NCI-H1092 (cell line): ENCODE data around the gene HIBCH.
"Not testable (repeated sequence)": the region's sequence is repeated elsewhere in the genome, so short reads cannot be mapped to it uniquely, and the experiment has no call there.

ENCODE experiments used
- DNase-seq: peaks from one replicate; lab custom pipeline; 2025; lab: John Stamatoyannopoulos, UW

Gene HIBCH

GRCh38 chr2:190319555-190320498, at the start of gene HIBCH:
TSS of gene HIBCH (minus strand) at chr2:190319826. CDS start at chr2:190319750, 76 bp downstream.
- DNase-seq, result peak; percentile 96

GRCh38 chr2:190367091-190367490, 47.5 kb upstream of the HIBCH start:
- DNase-seq, result no peak

GRCh38 chr2:190366248-190366753, 46.7 kb upstream of the HIBCH start:
- no peak for DNase-seq

- DNase-seq, result no peak
Measured at GRCh38 chr2:190365499-190366204, 46.0 kb upstream of the HIBCH start.

GRCh38 chr2:190362894-190363293, 43.3 kb upstream of the HIBCH start:
- DNase-seq, result no peak

GRCh38 chr2:190361572-190361971, 41.9 kb upstream of the HIBCH start:
- DNase-seq, result no peak

GRCh38 chr2:190360965-190361364, 41.3 kb upstream of the HIBCH start:
- DNase-seq, result no peak

GRCh38 chr2:190360561-190360960, 40.9 kb upstream of the HIBCH start:
- DNase-seq, result no peak

GRCh38 chr2:190358655-190359448, 39.2 kb upstream of the HIBCH start:
- not testable (repeated sequence) for DNase-seq

- DNase-seq, result no peak
Measured at GRCh38 chr2:190357600-190357999, 38.0 kb upstream of the HIBCH start.

- DNase-seq, result no peak
Measured at GRCh38 chr2:190355968-190356644, 36.5 kb upstream of the HIBCH start.

GRCh38 chr2:190354003-190354690, 34.5 kb upstream of the HIBCH start:
- no peak for DNase-seq

GRCh38 chr2:190353537-190353899, 33.9 kb upstream of the HIBCH start:
- no peak for DNase-seq

GRCh38 chr2:190352668-190353536, 33.3 kb upstream of the HIBCH start:
- peak; percentile 44 for DNase-seq

GRCh38 chr2:190351955-190352354, 32.3 kb upstream of the HIBCH start:
- DNase-seq, result no peak

GRCh38 chr2:190350371-190350770, 30.7 kb upstream of the HIBCH start:
- no peak for DNase-seq

- DNase-seq, result peak; percentile 43
Measured at GRCh38 chr2:190344276-190344827, 24.7 kb upstream of the HIBCH start.

- no peak for DNase-seq
Measured at GRCh38 chr2:190343536-190344275, 24.1 kb upstream of the HIBCH start, which contains the start of gene INPP1. TSS of gene INPP1 (plus strand) at chr2:190343589. CDS start at chr2:190360103, 16,514 bp downstream.

GRCh38 chr2:190343089-190343535, 23.5 kb upstream of the HIBCH start:
- no peak for DNase-seq
